ENCODE data around the gene PRKACB.

Gene PRKACB

DNA sequence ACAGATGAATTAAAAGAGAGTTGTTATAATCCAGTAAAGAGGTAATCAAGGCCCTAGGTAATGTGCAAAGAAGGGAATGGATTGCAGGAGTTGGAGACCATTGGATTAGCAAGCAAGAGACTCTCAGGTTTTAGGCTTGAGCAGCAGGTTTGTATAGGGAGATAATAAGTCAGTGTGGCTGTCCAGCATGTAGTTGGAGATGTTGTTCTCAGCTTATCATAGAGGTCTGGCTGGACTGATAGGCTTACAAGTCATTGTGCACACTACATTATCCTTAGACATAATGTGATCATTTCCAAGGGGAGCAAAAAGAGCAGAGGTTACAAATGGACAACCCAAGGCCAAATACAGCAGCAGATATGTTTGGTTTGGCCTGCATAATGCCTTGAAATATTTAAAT, 111.5 kb downstream of the PRKACB start:
- Histone ChIP-seq H3K36me3 (ENCODE audit: insufficient read depth, low read length) (no peaks in the 10 kb centered on the region), H3K9me3 (replicated peaks; ENCODE audit: low read length) (no peaks in the 10 kb centered on the region), H3K4me3 (ENCODE audit: low read length) (no peak overlapping the region)

DNA sequence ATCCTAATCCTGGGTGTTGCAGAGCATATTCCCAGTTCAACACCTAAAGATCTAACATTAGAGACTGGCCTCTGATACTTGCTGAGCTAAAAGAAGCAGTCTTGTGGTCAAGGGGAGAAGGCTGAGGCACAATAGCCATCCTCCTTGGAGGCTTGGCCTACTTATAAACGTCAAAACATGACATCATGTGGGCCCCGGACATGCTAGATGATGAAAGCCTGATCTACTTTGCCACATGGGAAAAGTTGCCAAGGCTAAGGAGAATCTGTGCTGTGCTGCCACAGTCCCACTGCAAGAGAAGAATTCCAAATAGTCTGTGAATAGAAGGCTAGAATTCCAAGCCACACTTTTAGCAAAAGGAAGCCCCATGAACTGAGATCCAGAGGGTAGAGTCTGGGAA, 113.5 kb downstream of the PRKACB start:
- no peaks in the 10 kb centered on the region for H3K36me3 ChIP-seq (ENCODE audit: insufficient read depth, low read length)
- peaks cover 17% of the 10 kb centered on the region for H3K4me1 ChIP-seq (ENCODE audit: control insufficient read depth, insufficient read depth, low read length)
- no peak overlapping the region for H3K4me2 ChIP-seq (ENCODE audit: low read length)
- H3K9ac ChIP-seq (ENCODE audit: low read depth, low read length) = no peak overlapping the region
- no peak overlapping the region for H3K4me3 ChIP-seq (ENCODE audit: low read length)
- no peaks in the 10 kb centered on the region for H3K9me3 ChIP-seq (replicated peaks; ENCODE audit: low read length)
- H3K27me3 ChIP-seq (ENCODE audit: control insufficient read depth, insufficient read depth, low read length) = no peaks in the 10 kb centered on the region

More for the DNA sequence above, 111.5 kb downstream of the PRKACB start:
- Histone ChIP-seq H3K9ac (ENCODE audit: low read depth, low read length) (no peak overlapping the region), H3K27me3 (ENCODE audit: control insufficient read depth, insufficient read depth, low read length) (no peaks in the 10 kb centered on the region), H3K4me2 (ENCODE audit: low read length) (no peak overlapping the region), H3K4me1 (ENCODE audit: control insufficient read depth, insufficient read depth, low read length) (peaks cover 19% of the 10 kb centered on the region)

DNA sequence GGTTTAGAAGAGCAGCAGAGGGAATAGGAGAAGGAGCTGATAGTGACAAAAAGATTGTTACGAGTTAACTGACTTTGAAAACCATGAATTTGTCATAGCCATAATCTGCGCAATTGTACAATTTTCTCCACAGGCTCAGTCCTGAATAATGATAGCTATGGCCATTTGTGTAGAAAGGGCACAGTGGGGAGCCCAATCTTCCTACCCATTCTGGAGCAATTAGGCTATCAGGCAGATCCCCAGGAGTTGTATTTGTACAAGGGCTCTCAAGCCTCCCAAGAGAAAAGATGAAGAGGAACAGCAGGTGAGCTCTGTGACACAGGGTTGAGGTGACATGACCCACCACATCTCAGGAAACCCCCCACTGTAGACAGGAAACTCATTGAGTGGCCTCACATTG, 115.3 kb downstream of the PRKACB start:
- no peaks in the 10 kb centered on the region for H3K27me3 ChIP-seq (ENCODE audit: control insufficient read depth, insufficient read depth, low read length)
- H3K4me3 ChIP-seq (ENCODE audit: low read length) = no peak overlapping the region

DNA sequence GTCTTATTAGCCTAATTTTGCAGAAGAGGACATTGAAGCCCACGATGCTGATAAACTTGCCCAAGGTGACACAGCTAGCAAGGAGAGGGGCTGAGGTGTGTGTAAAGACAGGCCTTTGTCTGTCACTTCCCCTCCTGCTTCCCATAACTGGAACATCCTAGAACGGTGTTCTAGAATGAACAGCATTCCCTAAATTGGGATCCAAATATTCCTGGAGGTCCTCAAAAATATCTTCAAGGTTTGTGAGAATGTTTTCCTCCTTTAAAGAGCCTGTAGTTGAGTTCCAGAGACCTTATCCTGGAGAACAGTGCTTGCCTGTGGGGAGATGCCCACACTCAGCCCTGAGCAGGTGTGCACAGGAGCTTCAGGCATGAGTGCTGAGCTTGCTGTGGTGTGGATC, 115.9 kb downstream of the PRKACB start:
- Histone ChIP-seq H3K9me3 (replicated peaks; ENCODE audit: low read length) (no peaks in the 10 kb centered on the region), H3K36me3 (ENCODE audit: insufficient read depth, low read length) (no peaks in the 10 kb centered on the region), H3K27me3 (ENCODE audit: control insufficient read depth, insufficient read depth, low read length) (no peaks in the 10 kb centered on the region), H3K9ac (ENCODE audit: low read depth, low read length) (no peak overlapping the region), H3K4me2 (ENCODE audit: low read length) (no peak overlapping the region), H3K4me1 (ENCODE audit: control insufficient read depth, insufficient read depth, low read length) (no peaks in the 10 kb centered on the region), H3K4me3 (ENCODE audit: low read length) (no peak overlapping the region)

More for the DNA sequence above, 115.3 kb downstream of the PRKACB start:
- H3K36me3 ChIP-seq (ENCODE audit: insufficient read depth, low read length) = no peaks in the 10 kb centered on the region
- peaks cover 2% of the 10 kb centered on the region for H3K4me1 ChIP-seq (ENCODE audit: control insufficient read depth, insufficient read depth, low read length)
- H3K4me2 ChIP-seq (ENCODE audit: low read length) = no peak overlapping the region
- no peak overlapping the region for H3K9ac ChIP-seq (ENCODE audit: low read depth, low read length)
- H3K9me3 ChIP-seq (replicated peaks; ENCODE audit: low read length) = no peaks in the 10 kb centered on the region

DNA sequence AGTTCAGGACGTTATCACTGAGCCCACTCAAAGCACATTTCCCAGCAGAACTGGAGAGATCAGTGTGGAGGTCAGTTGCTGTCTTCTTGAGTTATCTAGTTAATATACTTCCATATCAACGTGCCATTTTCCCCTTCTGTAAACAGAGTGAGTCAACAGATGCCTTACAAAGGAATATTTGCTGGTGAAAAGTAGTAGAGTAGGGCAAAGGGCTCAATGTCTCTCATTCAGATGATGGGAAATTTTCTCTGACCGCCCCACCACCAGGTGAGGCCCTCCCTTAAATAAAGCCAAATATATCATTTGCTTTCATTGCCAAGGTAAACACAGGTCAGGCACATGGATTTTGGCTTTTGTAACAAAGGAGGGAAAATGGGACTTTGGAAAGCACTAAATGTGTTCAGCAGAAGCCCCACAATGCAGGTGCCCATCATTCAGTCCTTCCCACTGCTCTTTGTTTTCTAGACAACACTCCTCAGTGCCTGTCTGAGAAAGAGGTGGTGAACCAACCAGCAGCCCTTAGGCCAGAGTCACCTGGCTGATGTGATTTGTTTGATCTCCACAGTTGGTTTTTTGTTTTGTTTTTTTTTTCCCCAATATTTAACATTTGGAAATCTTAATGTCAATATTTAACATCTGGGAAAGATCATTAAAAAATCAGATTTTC, 116.9 kb downstream of the PRKACB start:
- no peaks in the 10 kb centered on the region for H3K4me1 ChIP-seq (ENCODE audit: control insufficient read depth, insufficient read depth, low read length)
- H3K36me3 ChIP-seq (ENCODE audit: insufficient read depth, low read length) = no peaks in the 10 kb centered on the region
- H3K4me3 ChIP-seq (ENCODE audit: low read length) = no peak overlapping the region
- no peak overlapping the region for H3K9ac ChIP-seq (ENCODE audit: low read depth, low read length)
- H3K4me2 ChIP-seq (ENCODE audit: low read length) = no peak overlapping the region
- H3K27me3 ChIP-seq (ENCODE audit: control insufficient read depth, insufficient read depth, low read length) = no peaks in the 10 kb centered on the region
- H3K9me3 ChIP-seq (replicated peaks; ENCODE audit: low read length) = no peaks in the 10 kb centered on the region

DNA sequence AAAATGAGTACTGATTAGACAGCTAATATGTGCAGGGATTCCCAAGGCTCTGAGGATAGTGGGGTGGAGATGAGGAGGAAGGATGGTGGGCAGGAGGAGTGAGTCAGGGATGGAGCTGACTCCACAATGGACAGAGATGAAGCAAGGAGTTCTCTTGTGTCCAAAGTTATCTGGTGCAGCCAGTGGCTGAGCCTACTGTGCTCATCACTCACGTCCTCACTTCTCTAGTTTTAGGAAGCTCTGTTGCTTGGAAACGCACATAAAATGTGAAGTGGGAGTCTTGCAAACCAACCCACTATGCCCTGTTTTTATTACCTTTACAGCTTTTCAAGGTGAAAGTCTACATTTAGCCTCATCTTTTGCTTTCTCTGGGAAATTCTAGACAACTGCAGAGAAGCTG, 120.9 kb downstream of the PRKACB start:
- Histone ChIP-seq H3K4me3 (ENCODE audit: low read length) (no peak overlapping the region), H3K36me3 (ENCODE audit: insufficient read depth, low read length) (no peaks in the 10 kb centered on the region), H3K9ac (ENCODE audit: low read depth, low read length) (no peak overlapping the region), H3K9me3 (replicated peaks; ENCODE audit: low read length) (no peaks in the 10 kb centered on the region), H3K4me1 (ENCODE audit: control insufficient read depth, insufficient read depth, low read length) (no peaks in the 10 kb centered on the region), H3K4me2 (ENCODE audit: low read length) (no peak overlapping the region), H3K27me3 (ENCODE audit: control insufficient read depth, insufficient read depth, low read length) (no peaks in the 10 kb centered on the region)

DNA sequence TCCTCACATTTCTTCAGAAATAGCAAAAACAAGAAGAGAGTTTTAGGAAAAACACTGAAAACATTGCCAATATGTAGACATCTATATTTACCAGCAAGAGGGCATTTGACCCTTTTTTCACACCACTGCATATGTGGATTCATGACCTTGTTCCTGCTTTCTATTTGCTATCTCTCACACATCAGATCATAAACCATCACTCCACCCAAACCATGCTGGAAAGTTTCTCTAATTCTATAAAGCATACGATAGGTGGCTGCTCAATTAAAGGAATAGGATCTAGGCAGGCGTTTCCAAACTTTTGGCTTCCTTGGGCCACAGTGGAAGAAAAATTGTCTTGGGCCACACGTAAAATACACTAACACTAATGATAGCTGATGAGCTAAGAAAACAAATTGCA, 121.8 kb downstream of the PRKACB start:
- H3K36me3 ChIP-seq (ENCODE audit: insufficient read depth, low read length) = no peaks in the 10 kb centered on the region
- H3K4me1 ChIP-seq (ENCODE audit: control insufficient read depth, insufficient read depth, low read length) = no peaks in the 10 kb centered on the region
- H3K27me3 ChIP-seq (ENCODE audit: control insufficient read depth, insufficient read depth, low read length) = no peaks in the 10 kb centered on the region
- H3K4me2 ChIP-seq (ENCODE audit: low read length) = no peak overlapping the region
- no peak overlapping the region for H3K4me3 ChIP-seq (ENCODE audit: low read length)
- no peaks in the 10 kb centered on the region for H3K9me3 ChIP-seq (replicated peaks; ENCODE audit: low read length)
- H3K9ac ChIP-seq (ENCODE audit: low read depth, low read length) = no peak overlapping the region

DNA sequence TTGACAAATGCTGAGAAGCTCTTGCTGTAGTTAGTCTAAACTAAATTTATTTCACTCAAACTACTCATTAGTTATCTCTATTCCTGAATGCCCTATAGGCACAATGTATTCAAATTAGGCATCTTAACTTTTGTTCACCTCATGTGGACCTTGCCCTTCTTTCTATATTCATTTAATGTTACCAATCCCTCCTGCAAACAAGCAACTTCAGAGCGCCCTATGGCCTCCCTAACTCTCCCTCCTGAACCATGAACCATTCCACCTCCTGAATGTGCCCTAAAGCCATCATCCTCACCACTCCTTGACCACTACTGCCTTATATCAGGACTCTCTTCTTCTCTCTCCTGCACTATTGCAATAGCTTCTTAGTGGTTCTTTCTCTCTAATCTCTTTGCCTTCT, 122.7 kb downstream of the PRKACB start:
- no peaks in the 10 kb centered on the region for H3K4me1 ChIP-seq (ENCODE audit: control insufficient read depth, insufficient read depth, low read length)
- H3K9ac ChIP-seq (ENCODE audit: low read depth, low read length) = no peak overlapping the region
- no peaks in the 10 kb centered on the region for H3K36me3 ChIP-seq (ENCODE audit: insufficient read depth, low read length)
- no peaks in the 10 kb centered on the region for H3K9me3 ChIP-seq (replicated peaks; ENCODE audit: low read length)
- no peak overlapping the region for H3K4me3 ChIP-seq (ENCODE audit: low read length)
- no peak overlapping the region for H3K4me2 ChIP-seq (ENCODE audit: low read length)
- H3K27me3 ChIP-seq (ENCODE audit: control insufficient read depth, insufficient read depth, low read length) = no peaks in the 10 kb centered on the region

DNA sequence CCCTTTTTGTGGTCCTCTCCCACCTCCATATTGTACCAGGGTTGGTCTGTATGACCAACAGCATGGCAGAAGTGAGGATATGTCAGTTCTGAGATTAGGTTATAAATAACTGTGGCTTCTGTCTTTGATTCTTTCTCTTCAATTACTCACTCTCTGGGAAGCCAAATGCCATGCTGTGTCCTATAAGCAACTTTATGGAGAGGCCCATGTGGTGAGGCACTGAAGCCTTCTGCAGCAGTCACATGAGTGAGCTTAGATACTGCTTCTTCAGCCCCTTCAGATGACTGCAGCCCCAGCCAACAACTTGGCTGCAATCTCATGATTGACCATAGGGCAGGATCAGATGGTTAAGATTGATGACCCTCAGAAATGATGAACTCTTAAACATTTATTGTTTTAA, 123.4 kb downstream of the PRKACB start:
- H3K36me3 ChIP-seq (ENCODE audit: insufficient read depth, low read length) = no peaks in the 10 kb centered on the region

DNA sequence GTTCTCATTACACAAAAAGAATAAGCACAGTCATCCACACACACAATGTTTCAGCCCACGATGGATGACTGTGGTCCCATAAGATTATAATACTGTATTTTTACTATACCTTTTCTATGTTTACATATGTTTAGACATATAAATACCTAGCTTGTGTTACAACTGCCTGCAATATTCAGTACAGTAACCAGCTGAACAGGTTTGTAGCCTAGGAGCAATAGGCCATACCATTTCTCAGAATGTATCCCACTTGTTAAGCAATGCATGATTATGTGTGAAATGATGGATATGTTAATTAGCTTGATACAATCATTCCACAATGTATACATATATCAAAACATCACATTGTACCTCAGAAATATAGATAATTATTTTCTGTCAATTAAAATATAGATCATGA, 124.3 kb downstream of the PRKACB start:
- H3K4me3 ChIP-seq (ENCODE audit: low read length) = no peak overlapping the region
- no peaks in the 10 kb centered on the region for H3K27me3 ChIP-seq (ENCODE audit: control insufficient read depth, insufficient read depth, low read length)
- H3K36me3 ChIP-seq (ENCODE audit: insufficient read depth, low read length) = no peaks in the 10 kb centered on the region
- H3K9me3 ChIP-seq (replicated peaks; ENCODE audit: low read length) = no peaks in the 10 kb centered on the region
- H3K4me2 ChIP-seq (ENCODE audit: low read length) = no peak overlapping the region
- no peak overlapping the region for H3K9ac ChIP-seq (ENCODE audit: low read depth, low read length)
- H3K4me1 ChIP-seq (ENCODE audit: control insufficient read depth, insufficient read depth, low read length) = no peaks in the 10 kb centered on the region

More for the DNA sequence above, 123.4 kb downstream of the PRKACB start:
- no peaks in the 10 kb centered on the region for H3K4me1 ChIP-seq (ENCODE audit: control insufficient read depth, insufficient read depth, low read length)
- no peak overlapping the region for H3K4me2 ChIP-seq (ENCODE audit: low read length)
- no peak overlapping the region for H3K4me3 ChIP-seq (ENCODE audit: low read length)
- no peaks in the 10 kb centered on the region for H3K9me3 ChIP-seq (replicated peaks; ENCODE audit: low read length)
- no peak overlapping the region for H3K9ac ChIP-seq (ENCODE audit: low read depth, low read length)
- no peaks in the 10 kb centered on the region for H3K27me3 ChIP-seq (ENCODE audit: control insufficient read depth, insufficient read depth, low read length)

DNA sequence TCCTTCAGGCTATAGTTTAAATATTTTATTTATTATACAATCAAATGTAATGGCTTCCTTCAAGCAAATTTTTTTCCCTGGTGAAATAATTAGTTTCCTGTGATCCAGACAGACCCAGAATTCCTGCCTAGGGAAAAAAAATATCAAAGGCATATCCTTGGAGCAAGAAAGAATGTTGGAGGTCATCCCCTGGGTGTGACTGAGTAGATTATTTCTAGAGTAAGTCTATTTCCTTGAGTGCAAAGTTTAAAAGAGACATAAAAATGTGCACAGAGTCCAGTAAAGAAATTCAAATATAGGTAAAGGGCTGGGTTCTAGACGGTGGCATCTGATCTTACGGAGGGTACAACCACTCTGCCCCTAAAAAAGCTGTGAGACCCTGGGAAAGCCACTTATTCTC, 125.2 kb downstream of the PRKACB start:
- Histone ChIP-seq H3K9ac (ENCODE audit: low read depth, low read length) (no peak overlapping the region), H3K36me3 (ENCODE audit: insufficient read depth, low read length) (no peaks in the 10 kb centered on the region), H3K4me1 (ENCODE audit: control insufficient read depth, insufficient read depth, low read length) (no peaks in the 10 kb centered on the region), H3K9me3 (replicated peaks; ENCODE audit: low read length) (no peaks in the 10 kb centered on the region), H3K27me3 (ENCODE audit: control insufficient read depth, insufficient read depth, low read length) (no peaks in the 10 kb centered on the region), H3K4me2 (ENCODE audit: low read length) (no peak overlapping the region), H3K4me3 (ENCODE audit: low read length) (no peak overlapping the region)

DNA sequence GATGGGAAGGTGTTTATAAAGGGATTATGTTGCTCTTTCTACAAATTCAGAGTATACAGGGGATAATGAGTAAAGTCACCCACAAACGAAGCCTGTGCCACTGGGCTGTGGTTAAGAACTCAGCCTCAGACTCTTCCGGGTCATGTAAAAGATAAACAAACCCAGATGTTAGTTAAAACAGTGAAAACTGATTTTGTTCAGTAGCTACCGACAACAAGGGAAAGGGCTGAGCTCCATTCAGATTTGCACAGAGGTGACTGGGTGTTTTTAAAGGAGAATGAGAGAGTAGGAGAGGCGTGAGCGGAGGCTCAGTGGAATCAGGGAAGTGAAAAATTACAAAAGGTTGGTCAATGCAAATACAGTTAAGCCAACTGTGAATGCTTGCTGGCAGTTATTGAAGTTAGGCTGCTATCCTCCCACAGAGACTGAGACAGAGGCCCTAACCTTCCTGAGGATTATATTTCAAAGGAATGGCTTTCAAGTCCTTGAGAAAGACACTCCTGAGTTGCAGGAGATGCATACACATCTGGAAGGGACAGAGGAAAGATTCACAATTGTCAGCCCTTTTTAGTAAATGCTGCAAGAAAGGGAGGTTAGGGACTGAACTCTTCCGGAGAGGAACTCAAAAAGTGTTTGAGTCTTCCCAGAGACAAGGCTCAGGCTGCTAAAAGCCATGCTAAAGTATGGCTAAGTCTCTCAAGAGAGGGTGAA, 127.5 kb downstream of the PRKACB start:
- no peak overlapping the region for H3K4me3 ChIP-seq (ENCODE audit: low read length)
- H3K4me2 ChIP-seq (ENCODE audit: low read length) = no peak overlapping the region
- H3K9ac ChIP-seq (ENCODE audit: low read depth, low read length) = no peak overlapping the region
- H3K27me3 ChIP-seq (ENCODE audit: control insufficient read depth, insufficient read depth, low read length) = no peaks in the 10 kb centered on the region
- H3K4me1 ChIP-seq (ENCODE audit: control insufficient read depth, insufficient read depth, low read length) = no peaks in the 10 kb centered on the region
- H3K9me3 ChIP-seq (replicated peaks; ENCODE audit: low read length) = no peaks in the 10 kb centered on the region
- H3K36me3 ChIP-seq (ENCODE audit: insufficient read depth, low read length) = no peaks in the 10 kb centered on the region
